Sigmoid colon (tissue), 4 donors: Measurements from ENCODE around the gene FHDC1.

Experiments used
- CTCF ChIP-seq, 4 experiments: fragments of 450-650 bp in 3 of 4; fragments of 200-600 bp in 1 of 4; IDR thresholded peaks; one replicate each; pipeline ENCODE4 v1.5.1; 2016 to 2019; ENCODE audit warnings: antibody characterized with exemption in 4 of 4, mild to moderate bottlenecking in 3 of 4, moderate library complexity in 2 of 4
- EP300 ChIP-seq, 4 donors: sonication (generic); formaldehyde crosslinking; IDR thresholded peaks; one replicate each; pipeline ENCODE4 v1.6.1; 2017; ENCODE audit warnings: antibody characterized with exemption in 4 of 4
- POLR2A ChIP-seq, 2 donors: fragments of 450-650 bp; IDR thresholded peaks; one replicate each; pipeline ENCODE4 v1.6.1; 2016; ENCODE audit warnings: antibody characterized with exemption in 2 of 2, mild to moderate bottlenecking in 2 of 2, moderate library complexity in 2 of 2
- POLR2AphosphoS5 ChIP-seq, 4 donors: sonication (generic); formaldehyde crosslinking; IDR thresholded peaks; one replicate each; pipeline ENCODE4 v1.6.1; 2017; ENCODE audit warnings: antibody characterized with exemption in 4 of 4

GRCh38 chr4:152964335-152964734 lies 28.2 kb downstream of the FHDC1 start:
- TF ChIP-seq CTCF (IDR thresholded peaks at IDR 0.05) (no peak), POLR2A (IDR thresholded peaks at IDR 0.05) (no peak), EP300 (IDR thresholded peaks at IDR 0.05) (no peak), POLR2AphosphoS5 (IDR thresholded peaks at IDR 0.05) (no peak)
